Ramos (cell line): ENCODE measurements around the gene SNX3.
"Not testable (repeated sequence)": the region's sequence is repeated elsewhere in the genome, so short reads cannot be mapped to it uniquely, and the experiment has no call there.

Experiments used
- in situ Hi-C: fragments of 300-500 bp; cut with MboI; formaldehyde crosslinking; loops from one replicate; pipeline ENCODE4 v1.14.3; 2022; ENCODE audit warnings: low sequenced_read_pairs; ENCODE audit not compliant: unreplicated experiment

The SNX3 gene

GRCh38 chr6:108260809-108261569, at the start of gene SNX3:
TSS of gene SNX3 (minus strand) at chr6:108261040. CDS start at chr6:108260921, 119 bp downstream.
- in situ Hi-C loops = no loop called here

DNA sequence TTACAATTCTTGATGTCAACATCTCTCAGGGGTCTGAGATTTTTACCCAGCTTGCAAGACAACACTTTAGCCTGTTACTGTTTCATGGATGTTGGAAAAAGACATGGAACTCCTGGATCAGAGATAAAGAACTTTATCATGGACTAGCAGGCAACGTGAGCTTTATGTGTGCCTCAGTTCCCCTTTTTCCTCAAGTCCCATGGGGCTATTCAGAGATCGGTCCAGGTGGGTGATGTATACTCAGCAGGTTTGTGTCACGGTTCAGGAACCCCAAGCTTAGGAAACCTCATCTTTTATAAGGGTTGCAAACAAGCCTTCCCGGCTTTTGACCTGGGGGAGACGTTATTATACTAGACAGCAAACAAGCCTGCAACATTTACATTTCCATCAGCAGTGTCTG, 49.0 kb upstream of the SNX3 start:
- in situ Hi-C loops = no loop called here

- in situ Hi-C loops = not testable (repeated sequence)
These were observed 47.8 kb upstream of the SNX3 start for GRCh38 chr6:108308641-108309040.

- in situ Hi-C loops = no loop called here
These were observed 43.8 kb upstream of the SNX3 start for GRCh38 chr6:108304646-108305045.

DNA sequence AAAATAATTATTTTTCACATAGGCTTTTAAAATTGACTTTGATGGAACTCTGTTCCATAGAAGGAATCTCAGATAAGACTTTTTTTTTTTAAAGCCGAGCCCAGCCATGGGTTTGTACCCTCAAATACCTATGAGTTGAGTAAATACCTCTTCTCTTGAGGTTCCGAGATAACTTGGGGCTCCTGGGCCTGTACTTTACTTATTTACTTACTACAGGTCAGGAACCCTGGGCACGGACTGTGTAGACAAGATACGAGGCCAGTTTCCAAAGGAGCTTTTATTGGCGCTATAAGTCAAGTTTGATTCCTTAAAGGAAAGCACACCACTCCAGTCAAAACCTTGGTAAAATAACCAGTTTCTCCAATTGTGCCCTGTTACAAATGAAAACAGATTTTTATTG, 41.5 kb upstream of the SNX3 start:
- in situ Hi-C loops = no loop called here

DNA sequence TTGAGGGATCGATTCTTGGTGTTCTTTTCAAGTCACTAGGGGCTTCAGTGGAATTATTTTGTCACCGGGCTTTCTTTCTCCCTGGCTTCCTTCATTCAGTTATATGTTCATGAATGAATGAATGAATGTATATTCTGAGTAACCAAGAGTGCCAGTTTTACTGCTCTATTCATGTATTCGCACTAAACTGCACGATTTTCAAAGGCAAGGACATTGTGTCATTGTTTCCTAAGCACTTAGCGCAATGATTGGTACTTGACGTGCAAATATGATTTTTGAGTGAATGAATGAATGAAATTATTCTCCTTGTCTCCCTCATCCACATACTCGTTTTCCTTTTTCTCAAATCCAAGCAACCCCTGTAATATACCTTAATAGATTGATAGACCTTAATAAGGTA, 34.8 kb upstream of the SNX3 start:
- in situ Hi-C loops = no loop called here

- in situ Hi-C loops = no loop called here
These were observed 34.1 kb upstream of the SNX3 start, which contains the start of gene AFG1L for GRCh38 chr6:108294727-108295625. TSS of gene AFG1L (plus strand) at chr6:108295054. CDS start at chr6:108295080, 26 bp downstream.

GRCh38 chr6:108294297-108294726, 33.5 kb upstream of the SNX3 start:
- in situ Hi-C loops = no loop called here

DNA sequence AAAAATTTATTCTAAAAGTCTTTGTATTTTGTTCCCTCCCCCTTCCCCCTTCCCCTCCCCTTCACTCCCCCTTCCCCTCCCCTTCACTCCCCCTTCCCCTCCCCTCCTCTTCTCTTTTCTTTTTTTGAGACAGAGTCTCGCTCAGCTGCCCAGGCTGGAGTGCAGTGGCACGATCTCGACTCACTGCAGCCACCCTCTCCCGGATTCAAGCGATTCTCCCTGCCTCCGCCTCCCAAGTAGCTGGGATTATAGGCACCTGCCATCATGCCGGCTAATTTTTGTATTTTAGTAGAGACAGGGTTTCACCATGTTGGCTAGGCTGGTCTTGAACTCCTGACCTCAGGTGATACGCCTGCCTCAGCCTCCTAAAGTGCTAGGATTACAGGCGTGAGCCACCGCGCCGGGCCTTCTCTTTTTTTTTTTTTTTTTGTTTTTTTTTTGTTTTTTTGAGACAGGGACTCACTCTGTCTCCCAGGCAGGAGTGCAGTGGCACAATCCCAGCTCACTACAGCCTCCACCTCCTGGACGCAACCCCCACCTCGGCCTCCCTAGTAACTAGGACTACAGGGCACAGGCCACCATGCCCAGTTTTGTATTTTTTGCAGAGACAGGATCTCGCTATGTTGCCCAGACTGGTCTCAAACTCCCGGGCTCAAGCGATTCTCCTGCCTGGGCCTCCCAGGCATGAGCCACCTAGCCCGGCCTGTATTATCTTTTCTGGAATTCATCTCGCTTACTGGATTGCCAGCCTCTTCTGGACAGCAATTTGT, 32.9 kb upstream of the SNX3 start:
- in situ Hi-C loops = no loop called here

DNA sequence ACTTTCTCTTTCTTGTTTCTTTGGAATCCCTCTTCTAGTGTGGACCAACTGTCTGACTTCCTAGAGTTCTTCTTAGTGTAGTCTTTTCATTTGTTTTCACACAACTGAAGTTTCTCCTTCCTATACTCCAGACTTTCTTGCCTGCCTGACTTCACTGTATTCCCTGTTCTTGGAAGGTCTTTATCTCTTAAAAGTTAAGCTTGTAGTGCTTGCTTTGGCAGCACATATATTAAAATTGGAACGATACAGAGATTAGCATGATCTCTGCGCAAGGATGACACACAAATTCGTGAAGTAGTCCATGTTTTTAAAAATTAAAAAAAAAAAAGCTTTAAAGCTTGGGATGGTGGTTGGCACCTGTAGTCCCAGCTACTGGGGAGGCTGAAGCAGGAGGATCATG, 31.7 kb upstream of the SNX3 start:
- in situ Hi-C loops = not testable (repeated sequence)

- in situ Hi-C loops = no loop called here
These were observed 30.3 kb upstream of the SNX3 start for GRCh38 chr6:108291091-108291490.

DNA sequence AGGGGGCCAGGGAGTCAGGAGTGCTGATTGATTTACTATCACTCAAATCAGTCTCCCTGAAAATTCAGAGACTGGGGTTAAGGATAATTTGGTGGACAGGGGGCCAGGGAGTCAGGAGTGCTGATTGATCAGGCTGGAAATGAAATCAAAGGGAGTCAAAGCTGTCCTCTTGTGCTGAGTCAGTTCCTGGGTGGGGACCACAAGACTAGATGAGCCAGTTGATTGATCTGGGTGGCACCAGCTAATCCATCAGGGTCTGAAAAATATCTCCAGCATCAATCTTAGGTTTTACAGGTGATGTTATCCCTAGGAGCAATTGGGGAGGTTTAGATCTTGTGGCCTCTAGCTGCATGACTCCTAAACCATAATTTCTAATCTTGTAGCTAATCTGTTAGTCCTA, 27.9 kb upstream of the SNX3 start:
- in situ Hi-C loops = no loop called here

GRCh38 chr6:108287373-108287772, 26.5 kb upstream of the SNX3 start:
- in situ Hi-C loops = no loop called here

DNA sequence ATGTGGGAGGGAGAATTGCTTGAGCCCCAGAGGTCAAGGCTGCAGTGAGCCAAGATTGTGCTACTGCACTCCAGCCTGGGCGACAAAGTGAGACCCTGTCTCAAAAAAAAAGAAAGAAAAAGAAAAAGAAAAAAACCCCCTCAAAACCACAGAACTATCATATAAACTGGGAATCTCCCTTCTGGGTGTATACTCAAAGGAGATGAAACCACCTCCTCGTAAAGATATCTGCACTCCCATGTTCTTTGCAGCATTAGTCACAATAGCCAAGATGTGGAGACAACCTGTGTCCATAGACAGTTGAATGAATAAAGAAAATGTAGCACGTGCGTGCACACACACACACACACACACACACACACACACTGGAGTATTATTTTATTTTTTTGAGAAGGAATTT, 25.5 kb upstream of the SNX3 start:
- in situ Hi-C loops = no loop called here

DNA sequence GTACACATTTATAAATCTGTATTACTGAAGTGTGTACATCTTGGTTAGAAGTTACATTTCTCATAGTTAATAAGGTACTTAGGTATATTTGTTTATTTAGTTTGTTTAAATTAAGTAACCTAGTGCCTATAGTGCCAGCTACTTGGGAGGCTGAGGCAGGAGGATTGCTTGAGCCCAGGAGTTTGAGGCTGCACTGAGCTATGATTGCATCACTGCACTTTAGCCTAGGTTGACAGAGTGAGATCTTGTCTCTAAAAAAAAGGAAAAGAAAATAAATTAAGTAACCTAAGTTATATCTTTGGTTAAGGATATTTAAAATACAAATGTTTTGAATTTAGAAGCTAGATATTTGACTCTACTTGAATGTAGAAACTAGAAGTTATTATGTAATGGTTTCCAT, 24.5 kb upstream of the SNX3 start:
- in situ Hi-C loops = no loop called here

- in situ Hi-C loops = no loop called here
These were observed 17.0 kb upstream of the SNX3 start for GRCh38 chr6:108277831-108278230.

DNA sequence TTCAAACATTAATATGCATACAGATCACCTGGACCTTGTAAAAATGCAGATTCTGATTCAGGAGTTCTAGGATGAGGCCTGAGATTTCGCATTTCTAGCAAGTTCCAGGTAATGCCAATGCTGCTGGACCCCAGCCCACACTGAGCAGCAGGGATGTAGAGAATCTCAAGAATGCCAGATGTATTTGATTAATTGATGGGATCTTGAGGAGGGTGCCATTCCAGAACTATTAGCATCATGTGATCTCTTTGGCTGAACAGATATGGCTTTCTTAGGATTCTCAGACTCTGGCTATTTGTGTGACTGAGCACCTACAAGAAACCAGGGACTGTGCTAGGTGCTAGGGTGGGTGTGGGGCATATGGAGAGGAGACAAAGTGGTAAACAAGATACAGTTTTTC, 16.5 kb upstream of the SNX3 start:
- in situ Hi-C loops = no loop called here

- in situ Hi-C loops = no loop called here
These were observed 15.1 kb upstream of the SNX3 start for GRCh38 chr6:108275976-108276375.

DNA sequence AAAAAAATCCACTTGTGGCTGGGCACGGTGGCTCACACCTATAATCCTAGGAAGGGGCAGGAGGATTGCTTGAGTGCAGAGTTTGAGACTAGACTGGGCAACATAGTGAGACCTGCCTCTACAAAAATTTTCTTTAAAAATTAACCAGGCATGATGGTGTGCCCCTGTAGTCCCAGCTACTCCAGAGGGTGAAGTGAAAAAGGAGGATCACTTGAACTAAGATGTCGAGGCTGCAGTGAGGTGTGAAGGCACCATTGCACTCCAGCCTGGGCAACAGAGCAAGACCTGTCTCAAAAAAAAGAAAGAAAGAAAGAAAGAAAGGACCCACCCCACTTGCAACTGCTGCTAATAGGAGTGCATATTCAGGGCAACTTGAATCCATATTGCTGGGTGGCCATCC, 13.7 kb upstream of the SNX3 start:
- in situ Hi-C loops = no loop called here

GRCh38 chr6:108269955-108270354, 9.1 kb upstream of the SNX3 start:
- in situ Hi-C loops = not testable (repeated sequence)

DNA sequence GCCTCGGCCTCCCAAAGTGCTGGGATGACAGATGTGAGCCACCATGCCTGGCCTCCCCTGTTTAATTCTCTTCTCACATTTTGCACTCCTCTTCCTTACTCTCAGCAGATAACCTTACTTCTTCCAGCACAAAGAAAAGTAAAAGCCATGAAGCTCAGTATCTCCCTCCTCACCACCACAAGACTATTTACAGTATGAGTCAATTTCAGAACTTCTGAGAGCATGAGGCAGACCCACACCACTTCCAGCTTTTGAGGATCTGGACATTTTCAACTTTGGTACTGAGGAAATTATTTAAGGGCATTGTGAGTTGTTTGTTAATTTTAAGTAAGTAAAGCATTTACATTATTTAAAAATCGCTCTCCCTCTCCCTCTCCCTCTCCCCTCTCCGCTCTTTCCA, 8.0 kb upstream of the SNX3 start:
- in situ Hi-C loops = no loop called here
